Hepatocyte (in vitro differentiated cells): ENCODE results near the gene TWNK. TPM values are rescaled to one million over a fixed set of nuclear protein-coding genes. Genes with fewer than 3 reads are reported as not detected.

Source experiments
- DNase-seq: peaks from one replicate; pipeline ENCODE4 v3.0.0-alpha.2; 2016; ENCODE audit warnings: low spot score
- H2AFZ ChIP-seq: fragments of 200-600 bp; sonication (generic); 2 replicates; pipeline ENCODE4 v1.6.0; 2016; ENCODE audit warnings: antibody characterized with exemption, mild to moderate bottlenecking
- H3K27ac ChIP-seq: fragments of 200-600 bp; sonication (generic); 2 replicates; pipeline ENCODE4 v1.5.1; 2016; ENCODE audit warnings: mild to moderate bottlenecking
- H3K27me3 ChIP-seq: fragments of 200-600 bp; sonication (generic); 2 replicates; pipeline ENCODE4 v1.6.1; 2016
- H3K36me3 ChIP-seq: fragments of 200-600 bp; sonication (generic); replicated peaks from 2 replicates; pipeline ENCODE4 v1.5.1; 2016; ENCODE audit warnings: low read depth; ENCODE audit not compliant: insufficient read depth
- H3K4me1 ChIP-seq: fragments of 200-600 bp; sonication (generic); 2 replicates; pipeline ENCODE4 v1.5.1; 2016; ENCODE audit warnings: mild to moderate bottlenecking, moderate library complexity; ENCODE audit not compliant: insufficient read depth
- H3K4me2 ChIP-seq: fragments of 200-600 bp; sonication (generic); 2 replicates; pipeline ENCODE4 v1.6.0; 2016
- H3K4me3 ChIP-seq: fragments of 200-600 bp; sonication (generic); 2 replicates; pipeline ENCODE4 v1.5.1; 2016; ENCODE audit warnings: mild to moderate bottlenecking
- H3K79me2 ChIP-seq: fragments of 200-600 bp; sonication (generic); 2 replicates; pipeline ENCODE4 v1.6.0; 2017; ENCODE audit warnings: mild to moderate bottlenecking
- H3K9me2 ChIP-seq: fragments of 200-600 bp; sonication (generic); replicated peaks from 2 replicates; pipeline ENCODE4 v1.6.0; 2017; ENCODE audit warnings: mild to moderate bottlenecking; ENCODE audit not compliant: insufficient read depth
- H3K9me3 ChIP-seq: fragments of 200-600 bp; sonication (generic); 2 replicates; pipeline ENCODE4 v1.5.1; 2016; ENCODE audit warnings: low read depth, mild to moderate bottlenecking
- H4K20me1 ChIP-seq: fragments of 200-600 bp; sonication (generic); 2 replicates; pipeline ENCODE4 v1.6.0; 2016; ENCODE audit warnings: mild to moderate bottlenecking; ENCODE audit not compliant: insufficient read depth, poor library complexity, severe bottlenecking
- CTCF ChIP-seq: fragments of 200-600 bp; sonication (generic); IDR thresholded peaks from 2 replicates; pipeline ENCODE4 v1.5.1; 2016; ENCODE audit warnings: antibody characterized with exemption, mild to moderate bottlenecking; ENCODE audit not compliant: poor library complexity
- EZH2 ChIP-seq: fragments of 200-600 bp; sonication (generic); IDR thresholded peaks from 2 replicates; pipeline ENCODE4 v1.6.1; 2016; ENCODE audit warnings: antibody characterized with exemption, mild to moderate bottlenecking, borderline replicate concordance
- EZH2phosphoT487 ChIP-seq: fragments of 200-600 bp; sonication (generic); IDR thresholded peaks from one replicate; pipeline ENCODE4 v1.6.1; 2018; ENCODE audit warnings: antibody characterized with exemption, mild to moderate bottlenecking, low read depth, moderate library complexity; ENCODE audit not compliant: unreplicated experiment, severe bottlenecking
- WGBS: methylation state at CpG from one replicate; pipeline ENCODE4 v1.1.6; 2016; ENCODE audit warnings: low lambda C conversion rate; ENCODE audit errors: missing lambda C conversion rate; 5-methylcytosine and 5-hydroxymethylcytosine counted together
- microRNA counts: library from miRNA; unstranded; fragments of <30 nt; microRNA quantifications from one replicate; lab custom pipeline; 2017
- microRNA-seq: library from miRNA; unstranded; fragments of <30 nt; microRNA quantifications from one replicate; pipeline ENCODE4, GENCODE V29; 2017
- polyA plus RNA-seq: library from polyadenylated mRNA; unstranded; fragments of >200 nt; fragmentation: Nextera tagmentation; extraction: Ambion mirVana; gene quantifications from 2 replicates; pipeline ENCODE4 v1.2.1, GENCODE V29; 2016
- small RNA-seq: library from RNA; depleted of rRNA; stranded (forward); fragments of <200 nt; gene quantifications from one replicate; pipeline ENCODE3, GENCODE V24; 2014
- total RNA-seq: library from RNA; depleted of rRNA; stranded (reverse); fragments of >200 nt; gene quantifications from 2 replicates; pipeline ENCODE4 v1.2.3, GENCODE V29; 2014

TWNK gene
- total and polyA plus RNA-seq, 2 experiments from 2014 or later = 4.0 to 5.0 TPM

GRCh38 chr10:101043363-101043707 is 56.0 kb downstream of the TWNK start:
- no peaks in the 10 kb centered on the region for H4K20me1 ChIP-seq
- TF ChIP-seq CTCF (no peak), EZH2phosphoT487 (no peak), EZH2 (no peak)
- H3K27me3 ChIP-seq = peaks cover 23% of the 10 kb centered on the region
- DNase-seq = no peak
- peak overlapping the region; percentile 76 for H3K4me2 ChIP-seq
- WGBS = 20% methylated on average over 2 of the region's 2 CpGs
- no peaks in the 10 kb centered on the region for H3K9me3 ChIP-seq
- no peaks in the 10 kb centered on the region for H3K9me2 ChIP-seq
- no peaks in the 10 kb centered on the region for H3K36me3 ChIP-seq
- peak overlapping the region; percentile 5 for H3K4me3 ChIP-seq
- peak overlapping the region; percentile 89 for H3K27ac ChIP-seq
- H3K79me2 ChIP-seq = no peaks in the 10 kb centered on the region
- H2AFZ ChIP-seq = peak overlapping the region; percentile 55
- H3K4me1 ChIP-seq = peaks cover 14% of the 10 kb centered on the region

MicroRNAs within 50 kb of the gene (microRNA counts, 767-probe panel; counts per million panel counts)
- not detected for microRNA hsa-miR-608 (lab: Ali Mortazavi, UCI)

Small RNA genes lying within 50 kb of the gene (microRNA-seq; reads per million reads assigned to microRNA genes)
- gene MIR608 = not detected

Small RNA genes lying within 50 kb of the gene (small RNA-seq; reads per million reads assigned to genes)
- not detected for gene MIR608

Other genes starting within 250 kb of the TWNK start
- gene PAX2, start 242.0 kb upstream of the TWNK start, total RNA-seq = not detected in 2 replicates
- gene PAX2, start 242.0 kb upstream of the TWNK start, polyA plus RNA-seq = not detected in 2 replicates
- gene SLF2, start 74.6 kb upstream of the TWNK start, total RNA-seq = 23.5 and 28.9 TPM in 2 replicates
- 11.7 and 20.1 TPM in 2 replicates for gene SLF2, start 74.6 kb upstream of the TWNK start, polyA plus RNA-seq
- 48.6 and 54.8 TPM in 2 replicates for gene SEMA4G, start 18.0 kb upstream of the TWNK start, total RNA-seq
- 28.6 and 38.9 TPM in 2 replicates for gene SEMA4G, start 18.0 kb upstream of the TWNK start, polyA plus RNA-seq
- 60.1 and 65.9 TPM in 2 replicates for gene MRPL43, start within 50 bp of the TWNK start, total RNA-seq
- gene MRPL43, start within 50 bp of the TWNK start, polyA plus RNA-seq = 111 and 112 TPM in 2 replicates
- gene LZTS2, start 12.3 kb downstream of the TWNK start, total RNA-seq = 62.9 and 73.6 TPM in 2 replicates
- 88.5 and 90.7 TPM in 2 replicates for gene LZTS2, start 12.3 kb downstream of the TWNK start, polyA plus RNA-seq
- gene PDZD7, start 43.6 kb downstream of the TWNK start, total RNA-seq = 2.5 and 6.0 TPM in 2 replicates
- gene PDZD7, start 43.6 kb downstream of the TWNK start, polyA plus RNA-seq = 8.4 and 10.5 TPM in 2 replicates
- gene SFXN3, start 43.7 kb downstream of the TWNK start, total RNA-seq = 92.4 and 102 TPM in 2 replicates
- 93.6 and 126 TPM in 2 replicates for gene SFXN3, start 43.7 kb downstream of the TWNK start, polyA plus RNA-seq
- 31.9 and 34.8 TPM in 2 replicates for gene KAZALD1, start 74.4 kb downstream of the TWNK start, total RNA-seq
- 18.2 and 19.5 TPM in 2 replicates for gene KAZALD1, start 74.4 kb downstream of the TWNK start, polyA plus RNA-seq
- 0.24 TPM in 1 of 2 replicates, not detected in the other for gene TLX1, start 143.8 kb downstream of the TWNK start, total RNA-seq
- 0.68 TPM in 1 of 2 replicates, not detected in the other for gene TLX1, start 143.8 kb downstream of the TWNK start, polyA plus RNA-seq
- not detected in 2 replicates for gene LBX1, start 241.9 kb downstream of the TWNK start, total RNA-seq
- 0.33 TPM in 1 of 2 replicates, not detected in the other for gene LBX1, start 241.9 kb downstream of the TWNK start, polyA plus RNA-seq